Measurements from ENCODE around the gene PPP2R5C.

The PPP2R5C gene

DNA sequence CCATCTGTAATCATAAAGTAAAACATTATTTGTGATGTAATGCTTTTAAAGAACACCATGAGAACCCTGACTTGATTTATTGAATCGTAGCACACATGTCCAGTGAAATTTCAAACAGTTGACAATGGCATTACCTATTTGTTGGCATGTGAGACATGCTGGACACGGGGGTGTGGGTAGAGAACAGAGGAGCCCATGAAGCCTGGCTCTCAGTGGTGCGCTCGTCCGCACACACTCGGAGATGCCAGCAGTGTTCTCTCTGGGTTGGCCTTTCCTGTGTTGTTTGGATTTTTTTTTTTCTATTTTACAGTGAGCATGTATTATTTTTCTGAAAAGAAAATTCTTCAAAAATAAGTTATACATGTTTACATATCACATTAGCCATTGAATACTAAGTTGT lies 78.2 kb downstream of the PPP2R5C start:
- H3K9me3 ChIP-seq (ENCODE audit: control insufficient read depth, insufficient read depth, low read depth, low read length): no peaks in the 10 kb centered on the region
- 0 out of 2 replicates have a peak, but pooled peaks cover 2% of the 10 kb centered on the region for H3K4me1 ChIP-seq (ENCODE audit: control insufficient read depth, insufficient read depth, low read length)
- no peak for TF ChIP-seq ZNF266 (tag by site-specific recombination; IDR thresholded peaks at IDR 0.05; ENCODE audit: low read depth)
- TF ChIP-seq, protein P1, sequence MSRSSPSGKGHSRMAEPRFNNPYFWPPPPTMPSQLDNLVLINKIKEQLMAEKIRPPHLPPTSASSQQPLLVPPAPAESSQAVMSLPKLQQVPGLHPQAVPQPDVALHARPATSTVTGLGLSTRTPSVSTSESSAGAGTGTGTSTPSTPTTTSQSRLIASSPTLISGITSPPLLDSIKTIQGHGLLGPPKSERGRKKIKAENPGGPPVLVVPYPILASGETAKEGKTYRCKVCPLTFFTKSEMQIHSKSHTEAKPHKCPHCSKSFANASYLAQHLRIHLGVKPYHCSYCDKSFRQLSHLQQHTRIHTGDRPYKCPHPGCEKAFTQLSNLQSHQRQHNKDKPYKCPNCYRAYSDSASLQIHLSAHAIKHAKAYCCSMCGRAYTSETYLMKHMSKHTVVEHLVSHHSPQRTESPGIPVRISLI (tag by site-specific recombination; IDR thresholded peaks at IDR 0.05): no peak
- no peak for TF ChIP-seq ZSCAN18 (tag by site-specific recombination; IDR thresholded peaks at IDR 0.05)
- TF ChIP-seq, protein P2, sequence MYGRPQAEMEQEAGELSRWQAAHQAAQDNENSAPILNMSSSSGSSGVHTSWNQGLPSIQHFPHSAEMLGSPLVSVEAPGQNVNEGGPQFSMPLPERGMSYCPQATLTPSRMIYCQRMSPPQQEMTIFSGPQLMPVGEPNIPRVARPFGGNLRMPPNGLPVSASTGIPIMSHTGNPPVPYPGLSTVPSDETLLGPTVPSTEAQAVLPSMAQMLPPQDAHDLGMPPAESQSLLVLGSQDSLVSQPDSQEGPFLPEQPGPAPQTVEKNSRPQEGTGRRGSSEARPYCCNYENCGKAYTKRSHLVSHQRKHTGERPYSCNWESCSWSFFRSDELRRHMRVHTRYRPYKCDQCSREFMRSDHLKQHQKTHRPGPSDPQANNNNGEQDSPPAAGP (tag by site-specific recombination; IDR thresholded peaks at IDR 0.05): no peak
- TF ChIP-seq ZNF280D (tag by site-specific recombination; IDR thresholded peaks at IDR 0.05): no peak
- no peak for TF ChIP-seq ZNF830 (tag by site-specific recombination; IDR thresholded peaks at IDR 0.05; ENCODE audit: low read depth)
- TF ChIP-seq ZNF571 (tag by site-specific recombination; IDR thresholded peaks at IDR 0.05): no peak
- TF ChIP-seq, protein P3, sequence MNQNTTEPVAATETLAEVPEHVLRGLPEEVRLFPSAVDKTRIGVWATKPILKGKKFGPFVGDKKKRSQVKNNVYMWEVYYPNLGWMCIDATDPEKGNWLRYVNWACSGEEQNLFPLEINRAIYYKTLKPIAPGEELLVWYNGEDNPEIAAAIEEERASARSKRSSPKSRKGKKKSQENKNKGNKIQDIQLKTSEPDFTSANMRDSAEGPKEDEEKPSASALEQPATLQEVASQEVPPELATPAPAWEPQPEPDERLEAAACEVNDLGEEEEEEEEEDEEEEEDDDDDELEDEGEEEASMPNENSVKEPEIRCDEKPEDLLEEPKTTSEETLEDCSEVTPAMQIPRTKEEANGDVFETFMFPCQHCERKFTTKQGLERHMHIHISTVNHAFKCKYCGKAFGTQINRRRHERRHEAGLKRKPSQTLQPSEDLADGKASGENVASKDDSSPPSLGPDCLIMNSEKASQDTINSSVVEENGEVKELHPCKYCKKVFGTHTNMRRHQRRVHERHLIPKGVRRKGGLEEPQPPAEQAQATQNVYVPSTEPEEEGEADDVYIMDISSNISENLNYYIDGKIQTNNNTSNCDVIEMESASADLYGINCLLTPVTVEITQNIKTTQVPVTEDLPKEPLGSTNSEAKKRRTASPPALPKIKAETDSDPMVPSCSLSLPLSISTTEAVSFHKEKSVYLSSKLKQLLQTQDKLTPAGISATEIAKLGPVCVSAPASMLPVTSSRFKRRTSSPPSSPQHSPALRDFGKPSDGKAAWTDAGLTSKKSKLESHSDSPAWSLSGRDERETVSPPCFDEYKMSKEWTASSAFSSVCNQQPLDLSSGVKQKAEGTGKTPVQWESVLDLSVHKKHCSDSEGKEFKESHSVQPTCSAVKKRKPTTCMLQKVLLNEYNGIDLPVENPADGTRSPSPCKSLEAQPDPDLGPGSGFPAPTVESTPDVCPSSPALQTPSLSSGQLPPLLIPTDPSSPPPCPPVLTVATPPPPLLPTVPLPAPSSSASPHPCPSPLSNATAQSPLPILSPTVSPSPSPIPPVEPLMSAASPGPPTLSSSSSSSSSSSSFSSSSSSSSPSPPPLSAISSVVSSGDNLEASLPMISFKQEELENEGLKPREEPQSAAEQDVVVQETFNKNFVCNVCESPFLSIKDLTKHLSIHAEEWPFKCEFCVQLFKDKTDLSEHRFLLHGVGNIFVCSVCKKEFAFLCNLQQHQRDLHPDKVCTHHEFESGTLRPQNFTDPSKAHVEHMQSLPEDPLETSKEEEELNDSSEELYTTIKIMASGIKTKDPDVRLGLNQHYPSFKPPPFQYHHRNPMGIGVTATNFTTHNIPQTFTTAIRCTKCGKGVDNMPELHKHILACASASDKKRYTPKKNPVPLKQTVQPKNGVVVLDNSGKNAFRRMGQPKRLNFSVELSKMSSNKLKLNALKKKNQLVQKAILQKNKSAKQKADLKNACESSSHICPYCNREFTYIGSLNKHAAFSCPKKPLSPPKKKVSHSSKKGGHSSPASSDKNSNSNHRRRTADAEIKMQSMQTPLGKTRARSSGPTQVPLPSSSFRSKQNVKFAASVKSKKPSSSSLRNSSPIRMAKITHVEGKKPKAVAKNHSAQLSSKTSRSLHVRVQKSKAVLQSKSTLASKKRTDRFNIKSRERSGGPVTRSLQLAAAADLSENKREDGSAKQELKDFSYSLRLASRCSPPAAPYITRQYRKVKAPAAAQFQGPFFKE (tag by site-specific recombination; IDR thresholded peaks at IDR 0.05; ENCODE audit: borderline replicate concordance): no peak
- TF ChIP-seq, protein P4, sequence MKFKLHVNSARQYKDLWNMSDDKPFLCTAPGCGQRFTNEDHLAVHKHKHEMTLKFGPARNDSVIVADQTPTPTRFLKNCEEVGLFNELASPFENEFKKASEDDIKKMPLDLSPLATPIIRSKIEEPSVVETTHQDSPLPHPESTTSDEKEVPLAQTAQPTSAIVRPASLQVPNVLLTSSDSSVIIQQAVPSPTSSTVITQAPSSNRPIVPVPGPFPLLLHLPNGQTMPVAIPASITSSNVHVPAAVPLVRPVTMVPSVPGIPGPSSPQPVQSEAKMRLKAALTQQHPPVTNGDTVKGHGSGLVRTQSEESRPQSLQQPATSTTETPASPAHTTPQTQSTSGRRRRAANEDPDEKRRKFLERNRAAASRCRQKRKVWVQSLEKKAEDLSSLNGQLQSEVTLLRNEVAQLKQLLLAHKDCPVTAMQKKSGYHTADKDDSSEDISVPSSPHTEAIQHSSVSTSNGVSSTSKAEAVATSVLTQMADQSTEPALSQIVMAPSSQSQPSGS (tag by site-specific recombination; IDR thresholded peaks at IDR 0.05; ENCODE audit: low read depth): 0 out of 2 replicates have a peak, but pooled peaks have one; percentile 18
- no peak for TF ChIP-seq ZNF518A (tag by site-specific recombination; conservative IDR thresholded peaks at IDR 0.05; ENCODE audit: low read depth)
- TF ChIP-seq ZNF140 (tag by site-specific recombination; IDR thresholded peaks at IDR 0.05): no peak
- no peak for TF ChIP-seq SCRT1 (tag by site-specific recombination; IDR thresholded peaks at IDR 0.05; ENCODE audit: borderline replicate concordance)
- peak; percentile 3; the same call in 1 of the 2 replicates for TF ChIP-seq SCRT2 (tag by site-specific recombination; IDR thresholded peaks at IDR 0.05)
- no peak for TF ChIP-seq GLIS2 (tag by site-specific recombination; IDR thresholded peaks at IDR 0.05)
- TF ChIP-seq TCF7L2 (IDR thresholded peaks at IDR 0.05; ENCODE audit: borderline replicate concordance, low read depth, low read length): no peak
- ChIA-PET CTCF (no interaction called here), POLR2A (no interaction called here)
- H3K4me3 ChIP-seq (ENCODE audit: low read depth, low read length): no peak overlapping the region
- H3K27ac ChIP-seq (ENCODE audit: extremely low read depth, low read depth, low read length): no peak overlapping the region
- peaks cover 3 to 4% of the 10 kb centered on the region in 2 experiments; a peak in 1 of 3 replicates for H3K36me3 ChIP-seq (ENCODE audit: control insufficient read depth in 2 of 2, insufficient read depth in 1 of 2, low read length in 2 of 2)

Measured in HEK293 (cell line).